IPS DF 4.7 (cell line): Measurements from ENCODE around the gene DDX21.
A peak's percentile ranks its signal among the peaks of the same experiment; 100 is the strongest.
"Not testable (repeated sequence)": the region's sequence is repeated elsewhere in the genome, so short reads cannot be mapped to it uniquely, and the experiment has no call there.

Source experiments
- DNase-seq: peaks from one replicate; pipeline ENCODE4 v3.0.0-alpha.2; 2013; ENCODE audit warnings: low spot score; ENCODE audit errors: extremely low read depth

The DDX21 gene

DNA sequence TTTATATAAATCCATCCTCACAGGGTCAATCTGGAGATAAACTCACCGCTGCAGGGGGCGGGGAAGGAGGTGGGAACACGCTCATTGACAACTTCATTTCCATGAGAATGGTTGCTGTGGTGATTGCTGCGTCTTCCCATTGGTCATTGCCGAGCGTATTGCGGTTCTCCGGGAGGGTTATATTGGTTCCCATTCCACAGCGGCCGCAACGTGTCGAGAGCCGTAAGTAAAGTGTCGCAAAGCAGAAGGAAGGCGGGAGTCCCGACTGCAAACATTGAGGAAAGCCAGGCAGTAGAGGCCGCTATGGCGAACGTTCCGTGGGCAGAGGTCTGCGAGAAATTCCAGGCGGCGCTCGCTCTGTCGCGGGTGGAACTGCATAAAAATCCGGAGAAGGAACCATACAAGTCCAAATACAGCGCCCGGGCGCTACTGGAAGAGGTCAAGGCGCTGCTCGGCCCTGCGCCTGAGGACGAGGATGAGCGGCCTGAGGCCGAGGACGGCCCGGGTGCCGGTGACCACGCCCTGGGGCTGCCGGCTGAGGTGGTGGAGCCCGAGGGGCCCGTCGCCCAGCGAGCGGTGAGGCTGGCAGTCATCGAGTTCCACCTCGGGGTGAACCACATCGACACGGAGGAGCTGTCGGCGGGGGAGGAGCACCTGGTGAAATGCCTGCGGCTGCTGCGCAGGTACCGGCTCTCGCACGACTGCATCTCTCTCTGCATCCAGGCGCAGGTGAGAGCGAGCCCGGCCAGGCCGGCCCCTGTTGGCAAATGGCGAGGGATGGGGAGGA, 32.8 kb downstream of the DDX21 start, which contains the start of gene KIFBP:
KIFBP (plus strand) TSS at position 274 of the 787 bp plus-strand sequence; CDS start at position 304, 30 bp downstream.
- peak; percentile 99 for DNase-seq

GRCh38 chr10:68989317-68989990, 33.5 kb downstream of the DDX21 start:
- DNase-seq: no peak

DNA sequence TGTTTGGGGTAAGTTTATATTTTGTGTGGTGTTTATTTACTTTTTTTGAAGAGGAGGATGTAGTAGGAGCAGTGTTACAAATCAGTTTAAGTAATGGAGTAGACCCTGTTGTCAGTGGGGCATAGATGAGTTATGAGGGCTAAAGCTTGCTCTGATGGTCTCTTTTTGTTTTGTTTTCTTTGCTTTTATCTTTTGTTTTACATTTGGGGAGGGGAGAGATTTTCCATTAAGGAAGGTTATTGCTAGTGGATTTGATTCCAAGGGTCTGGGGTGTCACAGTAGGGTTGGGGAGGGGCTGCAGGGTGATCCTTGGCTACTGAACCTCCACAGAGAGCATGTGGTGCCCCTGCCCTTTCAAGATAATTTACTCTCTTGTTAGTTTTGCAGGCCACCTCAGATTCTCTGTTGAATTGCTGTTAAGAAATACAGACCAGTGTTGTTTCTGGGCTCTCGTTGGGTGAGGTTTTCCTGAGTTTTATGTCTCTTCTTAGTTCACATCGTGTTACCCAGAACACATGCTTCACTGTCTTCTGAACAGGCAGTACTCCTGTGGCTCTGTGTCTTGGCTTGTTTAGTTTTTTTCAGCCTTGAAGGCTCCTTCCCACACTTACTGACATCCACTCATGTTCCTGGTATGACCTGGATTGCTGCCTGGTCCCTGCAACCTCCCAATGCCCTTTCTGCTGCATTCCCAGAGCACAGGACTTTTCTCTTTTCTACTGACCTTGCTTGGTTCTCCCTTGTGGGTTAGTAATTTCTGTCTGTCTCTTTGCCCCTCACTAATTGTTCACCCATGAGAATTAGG, 36.9 kb downstream of the DDX21 start:
- no peak for DNase-seq

DNA sequence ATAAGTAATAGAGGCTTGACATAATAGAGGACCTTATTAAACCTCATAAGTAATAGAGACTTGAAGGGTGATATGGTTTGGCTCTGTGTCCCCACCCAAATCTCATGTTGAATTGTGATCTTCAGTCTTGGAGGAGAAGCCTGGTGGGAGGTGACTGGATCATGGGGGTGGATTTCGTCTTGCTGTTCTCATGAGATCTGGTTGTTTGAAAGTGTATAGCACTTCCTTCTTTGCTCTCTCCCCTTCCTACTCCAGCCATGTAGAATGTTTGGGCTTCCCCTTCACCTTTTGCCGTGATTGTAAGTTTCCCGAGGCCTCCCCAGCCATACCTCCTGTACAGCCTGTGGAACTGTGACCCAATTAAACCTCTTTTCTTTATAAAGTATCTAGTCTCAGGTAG, 41.2 kb downstream of the DDX21 start:
- no peak for DNase-seq

DNA sequence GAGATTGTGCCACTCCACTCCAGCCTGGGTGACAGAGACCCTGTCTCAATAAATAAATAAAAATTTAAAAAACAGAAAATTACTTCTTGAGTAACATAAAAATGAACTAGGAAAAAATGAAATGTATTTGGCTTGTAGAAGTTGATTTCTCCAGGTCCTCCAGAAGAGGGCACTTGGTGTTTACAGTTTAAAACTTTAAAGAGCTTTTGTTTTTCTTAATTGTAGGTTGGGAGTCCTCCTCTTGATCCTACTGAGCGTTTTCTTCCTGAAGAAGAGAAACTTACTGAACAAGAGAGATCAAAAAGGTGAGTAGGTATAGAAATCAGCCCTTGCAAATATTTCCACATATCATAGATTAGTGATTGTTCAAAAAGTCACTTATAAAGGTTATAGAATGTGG, 48.9 kb downstream of the DDX21 start:
- DNase-seq: no peak

GRCh38 chr10:69005704-69006485, 49.9 kb downstream of the DDX21 start:
- no peak for DNase-seq

- no peak for DNase-seq
Observed at GRCh38 chr10:69007260-69007659, 51.3 kb downstream of the DDX21 start.

- no peak for DNase-seq
Observed at GRCh38 chr10:69009360-69009759, 53.4 kb downstream of the DDX21 start.

- no peak for DNase-seq
Observed at GRCh38 chr10:69010151-69010640, 54.2 kb downstream of the DDX21 start.

GRCh38 chr10:69012778-69013177, 56.8 kb downstream of the DDX21 start:
- DNase-seq: not testable (repeated sequence)

- DNase-seq: no peak
Observed at GRCh38 chr10:69014171-69014570, 58.2 kb downstream of the DDX21 start.

DNA sequence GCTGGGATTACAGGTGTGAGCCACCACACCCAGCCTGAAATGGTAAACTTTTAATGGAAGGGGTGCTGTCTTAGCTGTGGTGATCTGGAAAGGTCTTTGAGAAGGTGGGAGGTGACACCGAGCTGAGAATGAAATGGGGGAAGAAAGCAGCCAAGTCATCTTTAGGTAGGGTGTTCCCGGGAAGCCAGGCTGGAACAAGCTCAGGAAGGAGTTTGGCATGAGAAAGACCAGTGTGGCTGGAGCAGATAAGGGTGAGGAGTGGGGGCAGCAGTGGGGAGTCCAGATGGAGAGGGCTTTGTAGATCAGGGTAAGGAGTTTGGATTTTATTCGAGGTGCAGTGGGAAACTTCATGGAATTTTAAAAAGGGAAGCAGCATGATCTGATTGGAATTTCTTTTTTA, 62.6 kb downstream of the DDX21 start:
- no peak for DNase-seq

DNA sequence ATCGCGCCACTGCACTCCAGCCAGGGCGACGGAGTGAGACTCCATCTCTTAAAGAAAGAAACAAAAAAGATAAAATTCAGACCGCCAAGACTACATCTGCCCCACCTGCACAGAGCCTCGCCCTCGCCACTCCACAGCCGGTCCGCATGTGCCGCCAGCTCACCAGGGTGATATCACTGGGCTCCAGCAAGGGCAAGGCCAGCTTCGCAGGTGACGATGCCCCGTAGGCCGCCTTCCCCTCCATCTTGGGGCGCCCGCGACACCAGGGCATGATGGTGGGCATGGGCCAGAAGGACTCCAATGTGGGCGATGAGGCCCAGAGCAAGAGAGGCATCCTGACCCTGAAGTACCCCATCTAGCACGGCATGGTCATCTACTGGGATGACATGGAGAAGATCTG, 66.6 kb downstream of the DDX21 start:
- DNase-seq: no peak

- no peak for DNase-seq
Observed at GRCh38 chr10:69025370-69025896, 69.5 kb downstream of the DDX21 start.

DNA sequence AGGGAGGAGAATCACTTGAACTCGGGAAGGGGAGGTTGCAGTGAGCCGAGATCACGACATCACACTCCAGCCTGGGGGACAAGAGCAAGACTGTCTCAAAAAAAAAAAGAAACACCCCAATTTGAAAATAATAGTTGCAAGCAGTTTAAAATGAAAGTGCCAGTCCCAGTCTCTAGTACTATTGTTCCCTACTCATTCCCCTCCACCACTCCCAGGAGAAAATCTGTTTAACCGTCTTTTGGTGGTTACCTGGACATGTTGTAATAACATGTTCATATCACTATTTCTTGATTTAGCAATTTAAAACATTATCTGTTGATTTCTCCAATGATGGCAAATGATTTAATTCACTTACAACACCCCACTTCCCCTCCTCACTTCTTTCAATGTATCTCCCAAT, 77.3 kb downstream of the DDX21 start:
- no peak for DNase-seq
